ENCODE measurements around the gene DNTT. TPM values are rescaled to one million over a fixed set of nuclear protein-coding genes. Genes with fewer than 3 reads are reported as not detected.

Gene DNTT
- total RNA-seq, 2 experiments from 2014 or later: not detected

DNA sequence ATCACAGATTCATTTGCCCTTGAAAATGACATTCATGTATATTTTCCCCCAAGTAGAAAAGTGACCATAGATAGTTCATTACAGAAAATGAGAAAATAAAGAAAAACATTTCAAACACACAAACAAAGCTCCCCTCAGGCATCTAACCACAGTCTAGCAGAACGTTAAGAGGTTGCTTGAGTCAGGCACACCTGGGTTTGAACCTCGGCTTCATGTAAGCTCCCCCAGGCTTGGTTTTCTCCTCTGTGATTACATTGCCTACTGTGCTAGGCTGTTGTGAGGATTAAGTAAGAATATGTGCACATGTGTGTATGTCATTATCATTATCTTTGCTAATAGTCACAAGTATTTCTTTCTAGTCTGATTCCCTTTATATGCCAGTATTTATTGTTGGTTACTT lies 9.1 kb downstream of the DNTT start:
- ChIA-PET POLR2A (no interaction called here), CTCF (interaction anchor here (0.6 to 1.5 kb wide), 2 partner anchors 55 to 84 kb away, joined by 3 to 4 read pairs; no protein-coding TSS in a partner anchor)
- DNase-seq: no peak
- no peak for ATAC-seq
- H3K36me3 Mint-ChIP-seq (ENCODE audit: low read depth): no peaks in the 10 kb centered on the region
- intact Hi-C loops (cut with DNase I, micrococcal nuclease): no loop called here
- no peak overlapping the region for H3K4me3 Mint-ChIP-seq
- H3K4me1 Mint-ChIP-seq: no peaks in the 10 kb centered on the region
- no peak overlapping the region for H3K27ac Mint-ChIP-seq
- no peaks in the 10 kb centered on the region for H3K9me3 Mint-ChIP-seq (ENCODE audit: low read depth)
- H3K27me3 Mint-ChIP-seq: peaks cover 13% of the 10 kb centered on the region

DNA sequence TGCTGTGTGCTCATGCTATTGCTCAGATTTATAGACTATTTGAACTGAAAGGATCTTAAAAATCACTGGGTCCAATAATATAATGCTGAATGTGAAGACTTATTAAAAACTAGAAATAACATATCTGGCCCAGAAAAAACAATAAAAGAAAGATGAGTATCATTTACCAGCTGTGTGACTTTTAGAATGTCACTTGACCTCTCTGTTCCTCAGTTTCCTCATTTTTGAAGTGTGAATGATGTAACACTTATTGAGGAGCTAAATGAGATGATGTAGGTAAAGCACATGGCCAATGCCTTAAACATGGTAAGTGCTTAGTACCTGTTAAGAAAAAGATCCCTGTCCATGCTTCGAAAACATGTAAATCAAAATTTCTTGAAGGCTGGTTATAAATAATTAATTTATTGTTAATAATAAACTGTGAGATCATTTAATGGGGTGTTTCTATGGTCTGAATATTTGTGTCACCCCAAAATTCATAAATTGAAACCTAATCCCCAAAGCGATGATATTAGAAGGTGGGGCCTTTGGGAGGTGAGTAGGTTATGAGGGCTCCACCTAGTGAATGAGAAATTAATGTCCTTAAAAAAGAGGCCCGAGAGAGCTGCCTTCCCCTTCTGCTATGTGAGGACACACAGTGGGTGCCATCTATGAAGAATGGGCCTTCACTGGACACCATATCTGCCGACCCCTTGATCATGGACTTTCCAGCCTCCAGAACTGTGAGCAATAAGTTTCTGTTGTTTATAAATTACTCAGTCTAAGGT lies 13.0 kb downstream of the DNTT start:
- intact Hi-C loops (cut with DNase I, micrococcal nuclease): no loop called here
- ChIA-PET POLR2A (no interaction called here), CTCF (interaction anchor here (0.6 to 2.0 kb wide), 7 partner anchors 9 to 841 kb away, joined by 3 to 5 read pairs (median 3); no protein-coding TSS in a partner anchor)
- DNase-seq (no peak), ATAC-seq (no peak)
- Mint-ChIP-seq H3K27me3 (peaks cover 10% of the 10 kb centered on the region), H3K4me1 (no peaks in the 10 kb centered on the region), H3K4me3 (no peak overlapping the region), H3K9me3 (ENCODE audit: low read depth) (no peaks in the 10 kb centered on the region), H3K36me3 (ENCODE audit: low read depth) (no peaks in the 10 kb centered on the region), H3K27ac (no peak overlapping the region)

- Mint-ChIP-seq H3K4me3 (no peak overlapping the region), H3K27me3 (peaks cover 10% of the 10 kb centered on the region), H3K36me3 (ENCODE audit: low read depth) (no peaks in the 10 kb centered on the region), H3K9me3 (ENCODE audit: low read depth) (no peaks in the 10 kb centered on the region), H3K4me1 (no peaks in the 10 kb centered on the region), H3K27ac (no peak overlapping the region)
- intact Hi-C loops (cut with DNase I, micrococcal nuclease): no loop called here
- DNase-seq (no peak), ATAC-seq (no peak)
- ChIA-PET CTCF (interaction anchor here (1.1 to 4.9 kb wide), 5 partner anchors 14 to 303 kb away, joined by 3 to 24 read pairs (median 8); partner anchors contain the start of gene DNTT), POLR2A (interaction anchor here (0.6 kb wide), 1 partner anchor 534 kb away, joined by 3 read pairs; no protein-coding TSS in a partner anchor)
Measured at GRCh38 chr10:96319754-96320474, 15.7 kb downstream of the DNTT start.

DNA sequence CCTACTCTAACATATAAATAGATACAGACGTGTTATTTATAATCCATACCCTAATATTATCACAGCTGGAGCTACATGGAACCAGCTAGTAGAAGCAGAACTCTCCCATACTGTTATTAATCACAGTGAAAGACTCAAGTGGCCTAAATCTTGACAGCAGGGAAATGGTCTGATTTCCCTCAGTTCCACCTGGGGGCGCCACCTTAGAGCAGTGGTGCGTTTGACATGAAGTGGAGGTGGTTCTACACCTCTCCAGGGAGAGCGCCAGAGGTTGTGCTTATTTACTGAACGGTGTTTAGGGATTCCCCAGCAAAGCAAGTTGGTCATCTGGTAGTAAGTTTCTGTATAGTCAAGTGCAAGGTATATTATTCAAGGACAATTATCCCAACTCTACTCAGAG lies 17.6 kb downstream of the DNTT start:
- ChIA-PET POLR2A (interaction anchor here (0.6 kb wide), 1 partner anchor 19 kb away, joined by 3 read pairs; no protein-coding TSS in a partner anchor), CTCF (interaction anchor here (0.5 to 4.9 kb wide), 6 partner anchors 12 to 232 kb away, joined by 3 to 24 read pairs (median 4); no protein-coding TSS in a partner anchor)
- intact Hi-C loops (cut with DNase I, micrococcal nuclease): no loop called here
- peaks cover 2% of the 10 kb centered on the region for H3K27me3 Mint-ChIP-seq
- H3K27ac Mint-ChIP-seq: no peak overlapping the region
- no peak for ATAC-seq
- H3K9me3 Mint-ChIP-seq (ENCODE audit: low read depth): no peaks in the 10 kb centered on the region
- H3K36me3 Mint-ChIP-seq (ENCODE audit: low read depth): no peaks in the 10 kb centered on the region
- H3K4me3 Mint-ChIP-seq: no peak overlapping the region
- H3K4me1 Mint-ChIP-seq: peaks cover 6% of the 10 kb centered on the region
- peak; percentile 35 for DNase-seq

- no peak overlapping the region for H3K4me3 Mint-ChIP-seq
- H3K36me3 Mint-ChIP-seq (ENCODE audit: low read depth): no peaks in the 10 kb centered on the region
- H3K27me3 Mint-ChIP-seq: peaks cover 2% of the 10 kb centered on the region
- DNase-seq (no peak), ATAC-seq (no peak)
- POLR2A ChIA-PET: no interaction called here
- intact Hi-C loops (cut with DNase I, micrococcal nuclease): no loop called here
- no peak overlapping the region for H3K27ac Mint-ChIP-seq
- peaks cover 6% of the 10 kb centered on the region for H3K4me1 Mint-ChIP-seq
- H3K9me3 Mint-ChIP-seq (ENCODE audit: low read depth): no peaks in the 10 kb centered on the region
- CTCF ChIA-PET: interaction anchor here (0.5 to 4.9 kb wide), 6 partner anchors 12 to 233 kb away, joined by 3 to 24 read pairs (median 4); no protein-coding TSS in a partner anchor
Measured at GRCh38 chr10:96322275-96322674, 18.0 kb downstream of the DNTT start.

- ChIA-PET CTCF (interaction anchor here (1.0 to 4.9 kb wide), 3 partner anchors 10 to 94 kb away, joined by 3 to 24 read pairs (median 6); no protein-coding TSS in a partner anchor), POLR2A (no interaction called here)
- H3K4me1 Mint-ChIP-seq: peaks cover 6% of the 10 kb centered on the region
- no peak for DNase-seq
- no peak overlapping the region for H3K27ac Mint-ChIP-seq
- no peak for ATAC-seq
- H3K9me3 Mint-ChIP-seq (ENCODE audit: low read depth): no peaks in the 10 kb centered on the region
- H3K27me3 Mint-ChIP-seq: peaks cover 2% of the 10 kb centered on the region
- H3K4me3 Mint-ChIP-seq: no peak overlapping the region
- intact Hi-C loops (cut with DNase I, micrococcal nuclease): no loop called here
- H3K36me3 Mint-ChIP-seq (ENCODE audit: low read depth): no peaks in the 10 kb centered on the region
Measured at GRCh38 chr10:96324447-96324846, 20.2 kb downstream of the DNTT start.

- ATAC-seq: peak; percentile 87
- POLR2A ChIA-PET: no interaction called here
- Mint-ChIP-seq H3K4me1 (peaks cover 6% of the 10 kb centered on the region), H3K4me3 (no peak overlapping the region), H3K9me3 (ENCODE audit: low read depth) (no peaks in the 10 kb centered on the region), H3K27ac (no peak overlapping the region), H3K27me3 (peaks cover 2% of the 10 kb centered on the region), H3K36me3 (ENCODE audit: low read depth) (no peaks in the 10 kb centered on the region)
- no peak for DNase-seq
- intact Hi-C loops (cut with DNase I, micrococcal nuclease): no loop called here
- CTCF ChIA-PET: no interaction called here
Measured at GRCh38 chr10:96325719-96326373, 21.6 kb downstream of the DNTT start.

- Mint-ChIP-seq H3K36me3 (ENCODE audit: low read depth) (no peaks in the 10 kb centered on the region), H3K27me3 (peaks cover 2% of the 10 kb centered on the region), H3K4me3 (no peak overlapping the region), H3K9me3 (ENCODE audit: low read depth) (no peaks in the 10 kb centered on the region), H3K4me1 (peaks cover 9% of the 10 kb centered on the region), H3K27ac (no peak overlapping the region)
- intact Hi-C loops (cut with DNase I, micrococcal nuclease): no loop called here
- ATAC-seq (no peak), DNase-seq (no peak)
- ChIA-PET CTCF (interaction anchor here (1.2 to 5.8 kb wide), 2 partner anchors 13 to 98 kb away, joined by 4 to 22 read pairs; no protein-coding TSS in a partner anchor), POLR2A (no interaction called here)
Measured at GRCh38 chr10:96327462-96327861, 23.2 kb downstream of the DNTT start.

GRCh38 chr10:96333101-96333500 lies 28.9 kb downstream of the DNTT start:
- CTCF ChIA-PET: interaction anchor here (1.0 to 3.5 kb wide), 5 partner anchors 11 to 316 kb away, joined by 3 to 24 read pairs (median 13); no protein-coding TSS in a partner anchor
- Mint-ChIP-seq H3K9me3 (ENCODE audit: low read depth) (no peaks in the 10 kb centered on the region), H3K36me3 (ENCODE audit: low read depth) (no peaks in the 10 kb centered on the region), H3K27me3 (peaks cover 4% of the 10 kb centered on the region), H3K4me1 (peaks cover 21% of the 10 kb centered on the region), H3K27ac (no peak overlapping the region), H3K4me3 (no peak overlapping the region)
- intact Hi-C loops (cut with DNase I, micrococcal nuclease): no loop called here
- no peak for ATAC-seq
- DNase-seq: no peak
- POLR2A ChIA-PET: no interaction called here

GRCh38 chr10:96334616-96335526 lies 30.6 kb downstream of the DNTT start:
- DNase-seq (peak; percentile 12), ATAC-seq (no peak)
- no peaks in the 10 kb centered on the region for H3K9me3 Mint-ChIP-seq (ENCODE audit: low read depth)
- POLR2A ChIA-PET: no interaction called here
- no peak overlapping the region for H3K4me3 Mint-ChIP-seq
- no peaks in the 10 kb centered on the region for H3K36me3 Mint-ChIP-seq (ENCODE audit: low read depth)
- intact Hi-C loops (cut with DNase I, micrococcal nuclease): loop anchor here in 1 of 2 experiments (1.0 kb wide), 1 partner anchor 318 kb away; no protein-coding TSS in a partner anchor
- H3K27ac Mint-ChIP-seq: no peak overlapping the region
- H3K4me1 Mint-ChIP-seq: peaks cover 21% of the 10 kb centered on the region
- CTCF ChIA-PET: interaction anchor here (0.7 to 3.5 kb wide), 15 partner anchors 11 to 318 kb away, joined by 3 to 24 read pairs (median 4); no protein-coding TSS in a partner anchor
- peaks cover 4% of the 10 kb centered on the region for H3K27me3 Mint-ChIP-seq

Measured in activated CD4-positive, alpha-beta T cell treated with anti-CD3 and anti-CD28 coated beads for 36 hours (primary cell).